NCI-H2196 treated with DMSO at 0.1 percent for 48 hours (cell line): ENCODE measurements around the gene USH1C.

Source experiments
- DNase-seq: peaks from one replicate; lab custom pipeline; 2025; ENCODE audit not compliant: unreplicated experiment; lab: John Stamatoyannopoulos, UW

Gene USH1C

GRCh38 chr11:17528906-17529843, 15.0 kb downstream of the USH1C start:
- DNase-seq, result peak; percentile 67

GRCh38 chr11:17528181-17528691, 16.0 kb downstream of the USH1C start:
- peak; percentile 28 for DNase-seq

GRCh38 chr11:17527628-17527995, 16.6 kb downstream of the USH1C start:
- DNase-seq, result no peak

- DNase-seq, result no peak
These were observed 17.1 kb downstream of the USH1C start for GRCh38 chr11:17526931-17527627.

- DNase-seq, result no peak
These were observed 17.9 kb downstream of the USH1C start for GRCh38 chr11:17526326-17526725.

GRCh38 chr11:17525570-17525969, 18.6 kb downstream of the USH1C start:
- no peak for DNase-seq

GRCh38 chr11:17524221-17524620, 20.0 kb downstream of the USH1C start:
- DNase-seq, result no peak

GRCh38 chr11:17522655-17523054, 21.6 kb downstream of the USH1C start:
- no peak for DNase-seq

GRCh38 chr11:17521106-17521900, 22.9 kb downstream of the USH1C start:
- no peak for DNase-seq

GRCh38 chr11:17519061-17519885, 24.9 kb downstream of the USH1C start:
- no peak for DNase-seq

GRCh38 chr11:17518366-17518765, 25.9 kb downstream of the USH1C start:
- no peak for DNase-seq

- no peak for DNase-seq
These were observed 27.0 kb downstream of the USH1C start for GRCh38 chr11:17517186-17517585.

- DNase-seq, result no peak
These were observed 27.6 kb downstream of the USH1C start for GRCh38 chr11:17516551-17517150.

GRCh38 chr11:17515443-17516176, 28.6 kb downstream of the USH1C start:
- DNase-seq, result no peak

GRCh38 chr11:17514476-17514875, 29.7 kb downstream of the USH1C start:
- DNase-seq, result no peak

- DNase-seq, result no peak
These were observed 30.4 kb downstream of the USH1C start for GRCh38 chr11:17513853-17514252.

GRCh38 chr11:17512101-17512500, 32.1 kb downstream of the USH1C start:
- no peak for DNase-seq

- DNase-seq, result no peak
These were observed 32.6 kb downstream of the USH1C start for GRCh38 chr11:17511571-17511970.

- DNase-seq, result no peak
These were observed 33.6 kb downstream of the USH1C start for GRCh38 chr11:17510507-17511206.
